Duodenal mucosa (tissue), 2 donors: ENCODE measurements around the gene ELOVL2.

Experiments
- H3K27ac ChIP-seq: one replicate; pipeline ENCODE4 v1.7.0; 2013; ENCODE audit warnings: low read depth, low read length
- H3K27me3 ChIP-seq, 2 donors: one replicate each; pipeline ENCODE4 v1.7.0; 2013; ENCODE audit warnings: low read length in 2 of 2, control low read depth in 1 of 2; ENCODE audit not compliant: insufficient read depth in 2 of 2, control insufficient read depth in 1 of 2
- H3K36me3 ChIP-seq, 2 donors: one replicate each; pipeline ENCODE4 v1.7.0; 2013; ENCODE audit warnings: low read length in 2 of 2, control low read depth in 1 of 2; ENCODE audit not compliant: insufficient read depth in 2 of 2, control insufficient read depth in 1 of 2
- H3K4me1 ChIP-seq, 2 donors: one replicate each; pipeline ENCODE4 v1.7.0; 2013; ENCODE audit warnings: low read length in 2 of 2, control low read depth in 1 of 2; ENCODE audit not compliant: insufficient read depth in 2 of 2, control insufficient read depth in 1 of 2
- H3K4me3 ChIP-seq, 2 donors: one replicate each; pipeline ENCODE4 v1.7.0; 2013; ENCODE audit warnings: low read length in 2 of 2, low read depth in 1 of 2
- H3K9ac ChIP-seq, 2 donors: one replicate each; pipeline ENCODE4 v1.7.0; 2013; ENCODE audit warnings: low read length in 2 of 2, low read depth in 1 of 2
- H3K9me3 ChIP-seq, 2 donors: one replicate each; pipeline ENCODE4 v1.7.0; 2013; ENCODE audit warnings: low read length in 2 of 2, control low read depth in 1 of 2; ENCODE audit not compliant: control insufficient read depth in 1 of 2

ELOVL2 gene

DNA sequence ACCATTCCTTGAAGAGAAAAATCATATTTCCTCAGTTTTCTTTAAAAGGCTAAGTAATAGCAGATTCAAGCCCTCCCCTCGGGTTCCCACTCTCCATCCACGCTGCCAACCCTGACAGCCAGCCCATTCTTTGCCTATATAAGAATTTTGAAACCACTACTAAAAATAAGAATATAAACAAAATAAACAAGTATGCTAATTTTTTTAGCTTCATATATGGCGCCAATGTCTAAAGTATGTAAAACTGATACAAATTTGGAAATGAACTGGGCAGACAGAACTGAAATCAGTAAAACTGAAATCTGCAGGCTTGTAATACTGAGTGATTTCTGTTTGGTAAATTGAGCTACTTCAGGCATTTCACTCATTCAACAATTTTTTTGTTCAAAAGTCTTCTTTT lies 19.0 kb downstream of the ELOVL2 start:
- Histone ChIP-seq H3K4me3 (no peak overlapping the region), H3K27ac (no peak overlapping the region), H3K9ac (no peak overlapping the region), H3K9me3 (no peaks in the 10 kb centered on the region), H3K36me3 (no peaks in the 10 kb centered on the region), H3K4me1 (no peaks in the 10 kb centered on the region), H3K27me3 (peaks cover 13 to 17% of the 10 kb centered on the region in 2 donors)

DNA sequence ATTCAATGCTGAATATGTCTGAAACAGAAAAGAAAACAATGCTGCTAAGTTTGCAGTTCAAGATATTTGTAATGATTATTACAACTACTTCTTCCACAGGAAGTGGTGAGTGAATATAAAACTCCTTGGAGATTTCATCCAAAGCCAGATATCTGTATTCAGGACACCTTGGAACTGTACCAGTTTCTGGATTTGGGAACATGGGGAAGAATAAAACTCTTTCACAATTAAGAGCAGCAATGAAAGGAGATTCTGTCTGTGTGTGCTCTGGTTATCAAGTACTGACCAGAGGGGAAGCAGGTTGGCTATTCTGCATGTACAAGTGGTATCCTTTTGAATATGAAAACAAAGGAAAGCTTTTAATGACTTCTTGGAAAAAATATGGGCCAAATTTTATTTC lies 21.1 kb downstream of the ELOVL2 start:
- Histone ChIP-seq H3K27ac (no peak overlapping the region), H3K4me1 (no peaks in the 10 kb centered on the region), H3K9ac (no peak overlapping the region), H3K4me3 (no peak overlapping the region), H3K36me3 (no peaks in the 10 kb centered on the region), H3K27me3 (peaks cover 11 to 14% of the 10 kb centered on the region in 2 donors), H3K9me3 (no peaks in the 10 kb centered on the region)

DNA sequence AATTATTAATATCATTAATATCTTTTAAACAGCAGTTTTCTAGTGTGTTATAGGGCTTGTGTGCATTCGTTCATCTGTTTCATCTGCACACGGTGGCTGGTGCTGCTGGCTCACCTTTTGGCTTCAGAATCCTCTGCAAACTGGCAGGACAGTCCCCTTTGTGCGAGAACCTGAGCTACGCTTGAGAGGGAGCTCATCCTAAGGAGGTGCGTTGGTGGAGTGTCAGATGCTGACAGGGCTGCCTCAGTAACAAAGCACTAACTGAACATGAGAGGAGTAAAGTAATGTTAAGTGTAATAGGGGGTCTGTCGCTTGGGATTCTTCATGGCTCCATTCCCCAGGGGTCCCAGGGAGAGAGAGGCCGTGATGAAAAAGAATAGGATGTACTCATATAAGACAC lies 22.4 kb downstream of the ELOVL2 start:
- Histone ChIP-seq H3K9me3 (no peaks in the 10 kb centered on the region), H3K27ac (no peak overlapping the region), H3K4me1 (no peaks in the 10 kb centered on the region), H3K4me3 (no peak overlapping the region), H3K9ac (no peak overlapping the region), H3K36me3 (no peaks in the 10 kb centered on the region), H3K27me3 (peaks cover 5 to 6% of the 10 kb centered on the region in 2 donors)

DNA sequence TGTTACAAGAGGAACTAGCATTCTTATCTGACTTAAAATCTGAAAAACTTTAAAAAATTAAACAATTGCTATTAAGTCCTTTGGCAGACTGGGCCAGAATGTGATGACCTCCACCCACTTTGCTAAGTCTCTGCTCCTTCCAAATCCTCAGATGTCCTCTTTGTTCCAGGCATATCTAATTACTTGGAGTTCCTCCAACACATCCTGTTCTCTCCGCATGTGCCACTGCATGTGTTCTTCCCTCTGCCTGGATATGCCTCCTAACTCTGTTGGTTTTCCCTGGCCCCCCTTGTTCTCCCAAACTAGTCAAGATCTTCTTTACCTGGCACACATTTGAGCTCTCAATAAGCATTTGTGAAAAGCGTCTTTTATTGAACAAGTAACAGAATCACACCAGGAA lies 23.1 kb downstream of the ELOVL2 start:
- Histone ChIP-seq H3K27ac (no peak overlapping the region), H3K4me3 (no peak overlapping the region), H3K27me3 (peaks cover 2 to 3% of the 10 kb centered on the region in 2 donors), H3K36me3 (no peaks in the 10 kb centered on the region), H3K4me1 (no peaks in the 10 kb centered on the region), H3K9me3 (no peaks in the 10 kb centered on the region), H3K9ac (no peak overlapping the region)

DNA sequence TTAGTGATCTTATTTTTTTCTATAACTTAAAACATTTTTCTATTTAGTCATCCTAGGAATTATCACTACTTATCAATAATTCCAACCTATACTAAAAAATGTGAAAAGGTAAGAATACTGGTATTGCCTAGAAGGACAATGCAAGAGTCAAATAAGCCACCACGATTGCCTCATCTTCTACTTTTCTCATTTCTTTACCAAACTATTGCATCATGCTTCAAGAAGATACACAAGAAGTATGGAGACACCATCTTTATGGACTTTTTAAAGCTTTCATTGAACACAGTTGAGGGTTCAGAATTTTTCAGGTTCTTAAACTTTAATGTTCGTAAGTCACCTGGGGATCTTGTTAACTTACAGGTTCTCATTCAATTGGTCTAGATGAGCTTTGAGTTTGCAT lies 25.9 kb downstream of the ELOVL2 start:
- Histone ChIP-seq H3K27me3 (peaks cover 9 to 14% of the 10 kb centered on the region in 2 donors), H3K9me3 (no peaks in the 10 kb centered on the region)

DNA sequence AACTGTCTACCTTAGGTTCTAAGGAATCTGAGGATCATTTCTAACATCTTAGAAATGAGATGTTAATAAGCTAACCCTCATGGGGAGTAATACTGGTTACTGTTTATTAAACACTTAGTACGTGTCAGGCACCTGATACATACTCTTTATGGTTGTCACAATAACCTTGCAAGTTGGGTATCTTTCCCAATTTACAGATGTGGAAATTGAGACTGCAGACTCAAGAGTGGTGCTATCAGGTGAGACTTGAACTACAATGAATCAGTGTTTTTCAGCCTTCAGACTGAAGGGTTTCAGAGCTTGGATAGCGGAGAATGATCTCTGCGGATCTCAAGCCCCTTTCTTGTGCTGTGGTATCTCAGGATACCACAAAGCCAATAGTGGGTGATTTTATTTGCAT lies 27.0 kb downstream of the ELOVL2 start:
- Histone ChIP-seq H3K27ac (no peak overlapping the region), H3K4me3 (no peak overlapping the region), H3K9me3 (no peaks in the 10 kb centered on the region), H3K9ac (no peak overlapping the region), H3K27me3 (peaks cover 9 to 15% of the 10 kb centered on the region in 2 donors), H3K36me3 (no peaks in the 10 kb centered on the region), H3K4me1 (no peaks in the 10 kb centered on the region)

More for the DNA sequence above, 25.9 kb downstream of the ELOVL2 start:
- Histone ChIP-seq H3K36me3 (no peaks in the 10 kb centered on the region), H3K4me1 (no peaks in the 10 kb centered on the region), H3K4me3 (no peak overlapping the region), H3K27ac (no peak overlapping the region), H3K9ac (no peak overlapping the region)

DNA sequence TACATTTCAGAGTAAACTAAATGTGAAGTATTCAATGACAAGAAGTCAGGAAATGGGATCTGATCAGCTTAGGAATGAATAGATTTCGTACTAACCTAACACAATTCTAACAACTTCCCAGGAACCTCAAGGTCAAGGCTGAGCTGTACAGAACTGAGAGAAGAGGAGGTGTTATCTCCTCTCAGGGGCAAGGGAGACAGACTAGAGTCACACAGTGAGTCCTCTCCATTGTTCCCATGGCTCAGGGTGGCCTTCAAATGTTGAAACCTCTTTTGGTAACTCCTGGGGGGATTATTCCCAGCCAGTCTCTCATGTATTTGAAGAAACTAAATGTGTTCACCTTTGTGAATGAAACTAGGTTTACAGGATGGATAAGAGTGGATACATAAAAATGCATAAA lies 27.7 kb downstream of the ELOVL2 start:
- H3K36me3 ChIP-seq: no peaks in the 10 kb centered on the region
- no peak overlapping the region for H3K27ac ChIP-seq
- no peaks in the 10 kb centered on the region for H3K9me3 ChIP-seq
- peaks cover 9 to 20% of the 10 kb centered on the region in 2 donors for H3K27me3 ChIP-seq
- no peak overlapping the region for H3K9ac ChIP-seq
- H3K4me3 ChIP-seq: no peak overlapping the region
- H3K4me1 ChIP-seq: no peaks in the 10 kb centered on the region

DNA sequence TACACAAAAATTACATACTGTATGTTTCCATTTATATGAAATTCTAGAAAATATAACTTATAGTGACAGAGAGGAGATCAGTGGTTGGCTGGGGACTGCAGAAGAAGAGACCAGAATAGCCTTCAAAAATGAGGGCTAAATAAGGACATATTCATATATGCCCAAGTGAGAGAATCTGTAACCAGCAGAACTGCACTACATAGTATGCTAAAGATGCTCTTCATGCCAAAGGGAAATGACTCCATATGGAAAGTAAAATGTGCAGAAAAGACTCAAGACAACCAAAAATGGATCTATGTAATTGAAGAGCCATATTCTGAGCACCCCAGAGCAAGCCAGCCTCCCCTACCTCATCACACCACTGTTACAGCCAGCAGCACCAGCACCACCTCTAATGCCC lies 29.0 kb downstream of the ELOVL2 start:
- Histone ChIP-seq H3K27me3 (peaks cover 9 to 23% of the 10 kb centered on the region in 2 donors), H3K27ac (no peak overlapping the region), H3K9ac (no peak overlapping the region), H3K4me1 (no peaks in the 10 kb centered on the region), H3K4me3 (no peak overlapping the region), H3K36me3 (no peaks in the 10 kb centered on the region), H3K9me3 (no peaks in the 10 kb centered on the region)

DNA sequence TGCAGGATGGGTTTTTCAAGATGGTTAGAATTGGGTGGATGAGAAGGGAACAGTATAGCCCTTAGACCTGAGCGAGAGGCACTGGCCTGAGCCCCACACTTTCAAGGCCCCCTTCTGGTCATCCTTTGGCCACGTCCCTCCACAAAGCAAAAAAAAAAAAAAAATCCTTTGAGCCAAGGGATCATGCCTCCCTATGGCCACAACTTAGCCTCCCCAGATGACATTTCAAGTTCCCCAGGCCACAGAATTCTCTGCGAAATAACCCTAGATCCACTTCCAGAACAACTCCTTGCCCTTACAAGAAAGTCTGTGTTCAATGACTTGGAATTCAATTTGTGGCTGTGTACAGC lies 30.4 kb downstream of the ELOVL2 start:
- peaks cover 9 to 23% of the 10 kb centered on the region in 2 donors for H3K27me3 ChIP-seq
- no peaks in the 10 kb centered on the region for H3K9me3 ChIP-seq
- no peak overlapping the region for H3K4me3 ChIP-seq
- H3K9ac ChIP-seq: no peak overlapping the region
- no peaks in the 10 kb centered on the region for H3K36me3 ChIP-seq
- H3K27ac ChIP-seq: no peak overlapping the region
- H3K4me1 ChIP-seq: peaks cover 0 to 3% of the 10 kb centered on the region in 2 donors

DNA sequence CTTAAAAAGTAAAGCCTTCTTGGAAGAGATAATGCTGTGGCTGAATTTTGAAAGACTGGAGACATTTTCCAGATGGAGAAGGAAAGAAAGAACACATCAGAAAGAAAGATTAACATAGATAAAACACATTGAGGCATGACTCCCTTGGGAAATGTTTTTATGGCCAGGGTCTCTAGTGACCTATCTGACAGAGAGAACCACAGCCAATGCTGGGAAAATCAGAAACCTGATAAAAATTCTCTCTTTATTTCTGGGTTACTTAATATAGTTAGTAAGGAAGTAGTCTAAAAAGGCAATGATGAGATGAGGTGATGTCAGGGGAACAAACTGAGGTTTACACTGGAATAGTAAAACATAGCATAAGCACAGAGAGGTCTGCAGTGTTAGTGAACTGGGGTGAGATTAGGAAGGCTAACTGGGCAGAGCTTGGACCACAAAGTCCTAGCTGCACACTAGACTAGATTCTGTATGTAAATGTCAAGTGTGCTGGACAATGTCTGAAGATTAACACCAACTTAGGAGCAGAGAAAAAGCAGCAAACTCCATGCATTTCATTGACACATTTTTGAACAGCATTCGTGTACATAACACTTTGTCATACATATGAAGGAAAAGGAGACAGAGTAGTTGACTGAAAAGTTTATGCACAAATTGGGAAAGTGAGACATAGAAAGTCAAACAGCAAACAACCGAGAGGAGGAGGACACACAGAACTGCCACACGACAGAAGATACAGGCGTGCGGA lies 31.0 kb downstream of the ELOVL2 start:
- H3K4me1 ChIP-seq: peaks cover 0 to 3% of the 10 kb centered on the region in 2 donors
- H3K27me3 ChIP-seq: peaks cover 9 to 23% of the 10 kb centered on the region in 2 donors
- no peak overlapping the region for H3K4me3 ChIP-seq
- no peaks in the 10 kb centered on the region for H3K36me3 ChIP-seq
- no peak overlapping the region for H3K27ac ChIP-seq
- H3K9ac ChIP-seq: no peak overlapping the region
- no peaks in the 10 kb centered on the region for H3K9me3 ChIP-seq
